Measurements from ENCODE around the gene CHST6. TPM values are rescaled to one million over a fixed set of nuclear protein-coding genes. Genes with fewer than 3 reads are reported as not detected.
"Not testable (repeated sequence)": the region's sequence is repeated elsewhere in the genome, so short reads cannot be mapped to it uniquely, and the experiment has no call there.

The CHST6 gene
- total RNA-seq, 1 experiment from 2014 or later: 0.91 TPM

DNA sequence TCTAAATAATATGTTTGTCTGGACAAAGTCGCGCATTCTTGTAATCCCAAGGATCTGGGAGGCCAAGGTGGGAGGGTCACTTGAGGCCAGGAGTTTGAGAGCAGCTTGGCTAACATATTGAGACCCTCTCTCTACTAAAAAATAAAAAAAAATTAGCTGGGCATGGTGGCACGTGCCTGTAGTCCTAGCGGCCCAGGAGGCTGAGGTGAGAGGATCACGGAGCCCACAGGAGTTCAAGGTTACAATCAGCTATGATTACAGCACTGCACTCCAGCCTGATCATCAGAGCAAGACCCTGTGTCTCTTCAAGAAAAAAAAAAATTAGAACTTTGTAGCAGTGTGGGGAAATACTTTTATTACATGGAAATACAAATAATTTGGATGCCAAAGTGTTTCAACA lies 6.1 kb upstream of the CHST6 start:
- H3K36me3 ChIP-seq (ENCODE audit: low read depth, low read length): no peaks in the 10 kb centered on the region
- H3F3A ChIP-seq (ENCODE audit: low read length, unreplicated experiment): no peaks in the 10 kb centered on the region
- ChIA-PET CTCF (no interaction called here), POLR2A (ENCODE audit: unreplicated experiment) (no interaction called here)
- H3K27ac ChIP-seq (ENCODE audit: low read length): no peak overlapping the region
- no peak for DNase-seq
- BruUV-seq (replicated peaks): no TSS peak
- peaks cover 14% of the 10 kb centered on the region for H3K4me1 ChIP-seq (ENCODE audit: insufficient read depth, low read length)
- H3K4me3 ChIP-seq (ENCODE audit: low read length): no peak overlapping the region
- H2AFZ ChIP-seq (ENCODE audit: low read length): no peak overlapping the region
- no peaks in the 10 kb centered on the region for H4K20me1 ChIP-seq (ENCODE audit: low read length)
- H3K27me3 ChIP-seq (ENCODE audit: low read length): no peaks in the 10 kb centered on the region
- ATAC-seq: no peak
- TF ChIP-seq EZH2phosphoT487 (IDR thresholded peaks at IDR 0.05; ENCODE audit: borderline replicate concordance, low read length): no peak
- TF ChIP-seq EZH2 (IDR thresholded peaks at IDR 0.05; ENCODE audit: low read length, unreplicated experiment): no peak
- no peak for TF ChIP-seq CTCF (conservative IDR thresholded peaks at IDR 0.05; ENCODE audit: low read depth, low read length)
- no peak overlapping the region for H3K9ac ChIP-seq (ENCODE audit: low read length)
- intact Hi-C loops (cut with micrococcal nuclease): no loop called here
- H3K9me2 ChIP-seq (replicated peaks; ENCODE audit: low read length): no peaks in the 10 kb centered on the region
- H3K9me3 ChIP-seq (ENCODE audit: low read length): no peaks in the 10 kb centered on the region
- H3K4me2 ChIP-seq (ENCODE audit: low read length): no peak overlapping the region
- H3K79me2 ChIP-seq (ENCODE audit: low read length): no peaks in the 10 kb centered on the region

DNA sequence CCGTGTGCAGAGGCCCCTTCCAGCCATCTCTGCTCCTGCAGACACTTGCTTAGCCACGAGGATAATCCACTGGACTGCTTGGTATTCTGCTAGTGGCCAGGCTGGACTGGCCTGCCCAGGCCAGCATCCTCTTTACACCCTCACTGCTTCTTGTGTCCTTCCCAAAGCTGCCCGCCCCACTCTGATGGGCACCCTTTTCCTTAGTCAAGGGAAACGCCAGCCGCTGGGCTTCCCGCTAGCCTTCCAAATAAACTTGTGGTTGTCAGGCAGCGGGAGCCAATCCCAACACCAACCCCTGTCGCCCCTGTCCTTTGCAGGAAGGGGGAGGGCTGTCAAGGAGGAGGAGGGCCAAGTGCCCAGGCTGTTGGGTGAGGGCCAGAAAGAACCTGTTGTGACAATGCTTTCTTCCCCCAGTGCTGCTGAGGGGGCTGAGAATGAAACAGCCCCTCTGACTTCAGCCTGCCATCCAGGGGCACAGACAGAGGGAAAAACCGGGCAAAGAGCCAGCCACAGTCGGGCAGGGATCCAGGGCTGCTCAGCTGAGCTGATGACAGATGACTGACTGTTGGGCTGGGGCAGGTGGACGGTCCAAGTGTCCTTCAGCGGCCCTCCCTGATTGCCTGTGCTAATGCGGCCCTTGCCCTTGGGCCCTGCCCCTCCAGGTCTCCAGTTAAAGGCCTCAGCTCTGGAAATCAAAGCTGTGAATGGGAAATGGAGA lies 3.5 kb upstream of the CHST6 start:
- H3K4me2 ChIP-seq (ENCODE audit: low read length); H4K20me1 ChIP-seq (ENCODE audit: low read length); H3K36me3 ChIP-seq (ENCODE audit: low read depth, low read length); H3K9me3 ChIP-seq (ENCODE audit: low read length); H3F3A ChIP-seq (ENCODE audit: low read length, unreplicated experiment); CTCF ChIA-PET; H3K27ac ChIP-seq (ENCODE audit: low read length); H3K79me2 ChIP-seq (ENCODE audit: low read length); intact Hi-C loops (cut with micrococcal nuclease); H3K9ac ChIP-seq (ENCODE audit: low read length); H3K4me1 ChIP-seq (ENCODE audit: insufficient read depth, low read length); BruUV-seq (replicated peaks); H2AFZ ChIP-seq (ENCODE audit: low read length); H3K9me2 ChIP-seq (replicated peaks; ENCODE audit: low read length); H3K4me3 ChIP-seq (ENCODE audit: low read length); POLR2A ChIA-PET (ENCODE audit: unreplicated experiment); H3K27me3 ChIP-seq (ENCODE audit: low read length): not testable (repeated sequence)
- DNase-seq: peak; percentile 74
- peak; percentile 74 for ATAC-seq

DNA sequence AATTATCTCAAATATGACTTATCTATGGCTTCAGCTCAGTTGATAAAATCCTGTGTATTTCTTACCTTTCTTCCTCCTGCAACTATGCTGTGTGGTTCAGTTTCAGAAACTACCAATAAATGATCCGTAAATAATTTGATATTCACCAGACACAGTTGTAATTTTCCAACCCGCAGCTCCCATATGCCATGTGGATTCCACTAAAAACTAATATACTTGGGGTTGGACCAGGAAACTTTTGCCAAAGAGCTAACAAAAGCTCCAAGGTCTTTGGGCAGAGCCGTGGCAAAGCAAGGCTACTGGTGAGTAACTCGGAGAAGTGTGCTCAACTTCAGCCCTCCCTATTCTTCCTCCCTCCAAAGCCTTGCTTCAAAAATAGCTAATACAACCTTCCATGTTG lies 2.3 kb upstream of the CHST6 start:
- H3K4me3 ChIP-seq (ENCODE audit: low read length): no peak overlapping the region
- no peaks in the 10 kb centered on the region for H3K4me1 ChIP-seq (ENCODE audit: insufficient read depth, low read length)
- no peak overlapping the region for H3K4me2 ChIP-seq (ENCODE audit: low read length)
- no peaks in the 10 kb centered on the region for H3K36me3 ChIP-seq (ENCODE audit: low read depth, low read length)
- no peak overlapping the region for H2AFZ ChIP-seq (ENCODE audit: low read length)
- BruUV-seq (replicated peaks): no TSS peak
- H3K27me3 ChIP-seq (ENCODE audit: low read length): no peaks in the 10 kb centered on the region
- intact Hi-C loops (cut with micrococcal nuclease): no loop called here
- no peaks in the 10 kb centered on the region for H3F3A ChIP-seq (ENCODE audit: low read length, unreplicated experiment)
- CTCF ChIA-PET: no interaction called here
- H3K9ac ChIP-seq (ENCODE audit: low read length): no peak overlapping the region
- no peaks in the 10 kb centered on the region for H3K79me2 ChIP-seq (ENCODE audit: low read length)
- H4K20me1 ChIP-seq (ENCODE audit: low read length): no peaks in the 10 kb centered on the region
- no peaks in the 10 kb centered on the region for H3K9me2 ChIP-seq (replicated peaks; ENCODE audit: low read length)
- ATAC-seq (no peak), DNase-seq (no peak)
- POLR2A ChIA-PET (ENCODE audit: unreplicated experiment): interaction anchor here (0.7 kb wide), 1 partner anchor 19 kb away, joined by 3 read pairs; no protein-coding TSS in a partner anchor
- no peak for TF ChIP-seq EZH2 (IDR thresholded peaks at IDR 0.05; ENCODE audit: low read length, unreplicated experiment)
- no peak for TF ChIP-seq CTCF (conservative IDR thresholded peaks at IDR 0.05; ENCODE audit: low read depth, low read length)
- TF ChIP-seq EZH2phosphoT487 (IDR thresholded peaks at IDR 0.05; ENCODE audit: borderline replicate concordance, low read length): no peak
- no peak overlapping the region for H3K27ac ChIP-seq (ENCODE audit: low read length)
- H3K9me3 ChIP-seq (ENCODE audit: low read length): no peaks in the 10 kb centered on the region
